Spleen (tissue), 7 donors: ENCODE measurements around the gene SUV39H2.

Experiments used
- POLR2A ChIP-seq, 3 donors: fragments of 450-650 bp; IDR thresholded peaks; one replicate each; pipeline ENCODE4 v1.5.1; 2017; ENCODE audit warnings: antibody characterized with exemption in 3 of 3, mild to moderate bottlenecking in 1 of 3
- POLR2AphosphoS5 ChIP-seq, 3 donors: sonication (generic); formaldehyde crosslinking; IDR thresholded peaks; one replicate each; pipeline ENCODE4 v1.5.1; 2017; ENCODE audit warnings: antibody characterized with exemption in 3 of 3
- TF ChIP-seq, protein P1 (sequence below), 11 experiments: fragments of 200-600 bp in 7 of 11; fragments of 450-650 bp in 4 of 11; sonication (generic) in 4 of 11; IDR thresholded peaks in 8 of 11; conservative IDR thresholded peaks in 3 of 11; 1 replicate in 7 of 11; 2 replicates in 4 of 11; pipeline versions ENCODE4 v1.4.0 to v1.8.0; 2016 to 2021; ENCODE audit warnings: antibody characterized with exemption in 11 of 11, inconsistent platforms in 4 of 11, mild to moderate bottlenecking in 1 of 11
- donor health status: DM: no; HTN: no; CAD: no; lungs with moderate emphysema.
- donor health status: DM: no; HTN: no; CAD: no.
- donor health status: DM: no; HTN: no; CAD: no.

DNA sequence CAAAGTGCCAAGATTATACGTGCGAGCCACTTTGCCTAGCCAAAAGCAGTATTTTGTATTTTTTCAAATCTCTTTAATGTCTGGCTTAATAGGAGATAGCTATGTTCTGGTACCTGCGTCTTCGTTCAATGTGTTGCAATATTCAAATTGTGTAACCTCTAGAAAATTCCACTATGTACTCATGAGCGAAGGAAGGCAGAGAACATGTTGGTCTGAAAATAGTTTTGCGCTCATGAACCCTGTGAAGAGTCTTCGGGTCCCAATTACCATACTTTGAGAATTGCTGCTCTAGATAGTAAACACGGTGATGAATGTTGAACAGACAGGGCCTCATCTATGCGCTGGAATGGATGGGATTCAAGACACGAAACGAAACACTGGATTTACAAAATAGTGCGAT lies 2.7 kb upstream of the SUV39H2 start:
- TF ChIP-seq, protein P1, sequence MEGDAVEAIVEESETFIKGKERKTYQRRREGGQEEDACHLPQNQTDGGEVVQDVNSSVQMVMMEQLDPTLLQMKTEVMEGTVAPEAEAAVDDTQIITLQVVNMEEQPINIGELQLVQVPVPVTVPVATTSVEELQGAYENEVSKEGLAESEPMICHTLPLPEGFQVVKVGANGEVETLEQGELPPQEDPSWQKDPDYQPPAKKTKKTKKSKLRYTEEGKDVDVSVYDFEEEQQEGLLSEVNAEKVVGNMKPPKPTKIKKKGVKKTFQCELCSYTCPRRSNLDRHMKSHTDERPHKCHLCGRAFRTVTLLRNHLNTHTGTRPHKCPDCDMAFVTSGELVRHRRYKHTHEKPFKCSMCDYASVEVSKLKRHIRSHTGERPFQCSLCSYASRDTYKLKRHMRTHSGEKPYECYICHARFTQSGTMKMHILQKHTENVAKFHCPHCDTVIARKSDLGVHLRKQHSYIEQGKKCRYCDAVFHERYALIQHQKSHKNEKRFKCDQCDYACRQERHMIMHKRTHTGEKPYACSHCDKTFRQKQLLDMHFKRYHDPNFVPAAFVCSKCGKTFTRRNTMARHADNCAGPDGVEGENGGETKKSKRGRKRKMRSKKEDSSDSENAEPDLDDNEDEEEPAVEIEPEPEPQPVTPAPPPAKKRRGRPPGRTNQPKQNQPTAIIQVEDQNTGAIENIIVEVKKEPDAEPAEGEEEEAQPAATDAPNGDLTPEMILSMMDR (IDR thresholded peaks at IDR 0.05 in 8 of 11, conservative IDR thresholded peaks at IDR 0.05 in 3 of 11) = no peak
- TF ChIP-seq POLR2A (IDR thresholded peaks at IDR 0.05) = no peak
- TF ChIP-seq POLR2AphosphoS5 (IDR thresholded peaks at IDR 0.05) = no peak
